ENCODE results near the gene UMODL1. TPM values are rescaled to one million over a fixed set of nuclear protein-coding genes. Genes with fewer than 3 reads are reported as not detected.

The UMODL1 gene
- total RNA-seq, 6 experiments from 2014 or later, result 0.06 to 1.2 (median 0.75) TPM; not detected in 2

DNA sequence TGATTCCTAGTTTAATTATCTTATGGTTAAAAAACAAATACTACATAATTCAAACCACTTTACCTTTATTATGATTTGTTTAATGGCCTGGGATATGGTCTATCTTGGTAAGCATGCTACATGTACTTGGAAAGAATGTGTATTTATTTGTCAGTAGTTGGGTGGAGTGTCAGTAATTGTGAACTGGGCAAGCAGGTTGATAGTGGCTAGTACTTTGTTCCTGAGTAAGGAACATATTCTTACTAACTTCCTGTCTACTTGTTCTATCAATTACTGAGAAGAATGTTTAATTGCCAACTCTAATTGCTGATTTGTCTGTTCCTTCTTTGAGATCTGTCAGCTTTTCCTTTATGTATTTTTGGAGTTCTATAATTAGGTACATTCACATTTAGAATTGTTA is 98.6 kb downstream of the UMODL1 start:
- Histone ChIP-seq H3K9me3 (no peaks in the 10 kb centered on the region), H3K27me3 (no peaks in the 10 kb centered on the region), H3K36me3 (no peaks in the 10 kb centered on the region), H3K4me3 (no peak overlapping the region), H3K4me1 (no peaks in the 10 kb centered on the region), H3K27ac (no peak overlapping the region)
- intact Hi-C loops (cut with DNase I), result no loop called here
- TF ChIP-seq, protein P1, sequence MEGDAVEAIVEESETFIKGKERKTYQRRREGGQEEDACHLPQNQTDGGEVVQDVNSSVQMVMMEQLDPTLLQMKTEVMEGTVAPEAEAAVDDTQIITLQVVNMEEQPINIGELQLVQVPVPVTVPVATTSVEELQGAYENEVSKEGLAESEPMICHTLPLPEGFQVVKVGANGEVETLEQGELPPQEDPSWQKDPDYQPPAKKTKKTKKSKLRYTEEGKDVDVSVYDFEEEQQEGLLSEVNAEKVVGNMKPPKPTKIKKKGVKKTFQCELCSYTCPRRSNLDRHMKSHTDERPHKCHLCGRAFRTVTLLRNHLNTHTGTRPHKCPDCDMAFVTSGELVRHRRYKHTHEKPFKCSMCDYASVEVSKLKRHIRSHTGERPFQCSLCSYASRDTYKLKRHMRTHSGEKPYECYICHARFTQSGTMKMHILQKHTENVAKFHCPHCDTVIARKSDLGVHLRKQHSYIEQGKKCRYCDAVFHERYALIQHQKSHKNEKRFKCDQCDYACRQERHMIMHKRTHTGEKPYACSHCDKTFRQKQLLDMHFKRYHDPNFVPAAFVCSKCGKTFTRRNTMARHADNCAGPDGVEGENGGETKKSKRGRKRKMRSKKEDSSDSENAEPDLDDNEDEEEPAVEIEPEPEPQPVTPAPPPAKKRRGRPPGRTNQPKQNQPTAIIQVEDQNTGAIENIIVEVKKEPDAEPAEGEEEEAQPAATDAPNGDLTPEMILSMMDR (IDR thresholded peaks at IDR 0.05), result no peak
- no peak for DNase-seq
- no peak for ATAC-seq

DNA sequence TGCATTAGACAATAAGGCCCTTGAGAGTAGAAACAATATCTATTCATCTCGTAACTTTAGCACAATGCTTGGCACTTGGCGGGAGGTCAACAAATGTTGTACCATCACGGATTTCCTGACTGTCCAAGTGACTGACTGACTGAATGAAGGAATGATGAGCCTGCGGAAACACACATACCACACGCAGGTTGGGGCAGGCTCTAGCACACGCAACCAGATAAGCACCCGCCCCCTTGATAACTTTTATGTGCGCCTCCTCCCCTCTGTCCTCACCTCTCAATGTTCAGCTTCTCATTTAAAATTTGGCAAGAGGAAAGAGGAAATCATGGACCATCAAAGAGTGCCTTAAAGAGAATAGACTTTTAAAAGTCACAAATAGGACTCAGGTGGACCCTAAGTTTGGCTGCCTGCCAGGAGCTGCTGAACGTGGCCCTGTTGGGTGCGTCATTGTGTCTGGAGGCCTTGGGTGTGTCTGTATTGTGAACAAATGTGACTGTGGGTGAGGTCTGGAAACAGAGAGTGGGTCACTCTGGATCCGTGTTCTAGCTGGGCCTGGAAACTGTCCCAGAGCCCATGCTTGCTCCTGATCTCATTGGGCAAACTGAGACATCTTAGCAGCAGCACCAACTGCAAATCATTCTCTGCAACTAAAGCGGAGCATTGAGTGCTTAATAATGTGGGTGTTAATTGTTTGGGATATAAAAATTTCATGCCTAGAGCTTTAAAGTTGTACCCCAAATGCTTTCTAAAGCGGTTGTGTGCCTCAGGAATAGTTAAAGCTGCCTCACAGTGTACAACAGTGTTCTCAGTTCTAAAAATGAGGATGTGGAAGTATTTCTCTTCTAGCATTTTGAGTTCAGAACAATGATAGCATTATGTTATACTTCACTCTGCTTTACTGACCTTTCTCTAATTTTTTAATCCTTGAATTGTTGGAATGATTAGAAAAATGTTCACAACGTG is 100.3 kb downstream of the UMODL1 start:
- ATAC-seq (no peak), DNase-seq (no peak)
- Histone ChIP-seq H3K27me3 (no peaks in the 10 kb centered on the region), H3K4me3 (no peak overlapping the region), H3K36me3 (no peaks in the 10 kb centered on the region), H3K27ac (no peak overlapping the region), H3K4me1 (no peaks in the 10 kb centered on the region), H3K9me3 (no peaks in the 10 kb centered on the region)
- intact Hi-C loops (cut with DNase I), result no loop called here
- TF ChIP-seq, protein P1 (IDR thresholded peaks at IDR 0.05), result no peak
- no peak for TF ChIP-seq POLR2A (IDR thresholded peaks at IDR 0.05)
- 75% methylated on average over 13 of the region's 14 CpGs for WGBS (ENCODE audit: insufficient coverage, low coverage, low lambda C conversion rate, missing lambda C conversion rate)

DNA sequence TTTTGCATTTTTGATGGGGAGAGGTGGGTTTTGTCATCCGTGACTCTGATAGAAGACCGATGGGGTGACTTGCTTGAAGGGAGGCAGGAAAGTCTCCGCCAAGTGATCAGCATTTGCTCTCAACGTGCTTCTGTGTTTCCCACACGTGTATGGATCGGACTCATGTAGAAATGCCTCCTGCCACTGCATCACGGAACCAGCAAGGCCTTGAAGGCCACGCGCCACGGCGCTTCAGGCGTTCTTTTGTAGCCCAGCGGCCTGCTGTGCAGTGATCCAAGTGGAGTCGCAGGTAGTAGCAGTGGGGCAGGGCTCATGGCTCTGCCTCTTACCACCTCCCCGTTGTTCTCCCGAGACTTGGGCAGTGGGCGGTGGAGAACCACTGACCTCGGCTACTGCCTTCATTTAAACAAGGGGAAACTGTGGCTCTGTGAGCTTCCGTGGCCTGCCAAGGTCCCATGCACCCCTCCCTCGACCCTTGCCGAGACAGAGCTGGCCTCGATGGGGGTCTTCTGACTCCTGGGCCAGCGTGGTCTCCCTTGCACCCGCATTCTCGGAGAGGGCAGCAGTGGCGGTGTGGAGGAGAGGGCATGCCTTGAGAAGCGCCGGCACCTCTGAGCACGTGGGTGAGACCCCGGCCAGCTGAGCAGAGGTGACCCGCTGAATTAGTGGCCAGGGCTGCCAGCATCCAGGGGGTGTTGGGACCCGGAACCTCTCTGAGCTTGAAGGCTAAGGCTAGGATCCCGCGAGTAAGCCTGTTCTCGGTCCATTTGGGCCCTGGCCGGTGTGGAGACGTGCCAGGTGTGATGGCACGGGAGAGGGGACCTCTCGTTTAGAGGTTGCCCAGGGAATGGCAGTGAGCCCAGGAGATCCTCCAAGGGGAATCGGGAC is 101.7 kb downstream of the UMODL1 start:
- Histone ChIP-seq H3K27ac (no peak overlapping the region), H3K36me3 (no peaks in the 10 kb centered on the region), H3K4me3 (no peak overlapping the region), H3K27me3 (no peaks in the 10 kb centered on the region), H3K4me1 (no peaks in the 10 kb centered on the region), H3K9me3 (no peaks in the 10 kb centered on the region)
- TF ChIP-seq, protein P1 (IDR thresholded peaks at IDR 0.05), result no peak
- no peak for TF ChIP-seq POLR2A (IDR thresholded peaks at IDR 0.05)
- WGBS (ENCODE audit: insufficient coverage, low coverage, low lambda C conversion rate, missing lambda C conversion rate), result 67% methylated on average over 14 of the region's 40 CpGs
- DNase-seq, result no peak
- ATAC-seq, result no peak
- intact Hi-C loops (cut with DNase I), result no loop called here

DNA sequence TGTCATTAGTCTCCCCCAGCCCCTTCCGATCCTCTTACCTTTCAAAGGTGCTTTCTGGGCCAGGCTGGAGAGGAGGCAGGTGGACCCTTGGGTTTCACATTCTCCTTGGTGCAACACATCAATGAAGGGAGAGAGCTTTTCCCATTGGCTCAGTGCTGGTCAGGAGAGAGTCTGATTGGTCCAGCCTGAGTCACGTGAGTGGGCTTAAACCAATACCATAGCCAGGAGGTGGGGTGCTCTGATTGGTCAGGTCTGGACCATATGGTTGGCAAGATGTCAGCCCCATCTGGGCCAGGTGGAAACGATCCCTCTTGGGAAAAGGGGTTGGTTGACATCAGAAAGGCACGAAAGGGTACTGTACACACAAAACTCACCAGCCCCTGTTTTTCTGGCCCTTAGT is 103.1 kb downstream of the UMODL1 start:
- H3K27me3 ChIP-seq, result no peaks in the 10 kb centered on the region
- intact Hi-C loops (cut with DNase I), result no loop called here
- DNase-seq (no peak), ATAC-seq (no peak)
- no peaks in the 10 kb centered on the region for H3K4me1 ChIP-seq
- no peak overlapping the region for H3K27ac ChIP-seq
- WGBS (ENCODE audit: insufficient coverage, low coverage, low lambda C conversion rate, missing lambda C conversion rate), result 40% methylated on average over 1 of the region's 4 CpGs
- H3K9me3 ChIP-seq, result no peaks in the 10 kb centered on the region
- H3K4me3 ChIP-seq, result no peak overlapping the region
- H3K36me3 ChIP-seq, result no peaks in the 10 kb centered on the region
- TF ChIP-seq, protein P1 (IDR thresholded peaks at IDR 0.05), result no peak
- no peak for TF ChIP-seq POLR2A (IDR thresholded peaks at IDR 0.05)
